Breast epithelium (tissue), 4 donors: ENCODE measurements around the gene TLX3. TPM values are rescaled to one million over a fixed set of nuclear protein-coding genes. Genes with fewer than 3 reads are reported as not detected.

ENCODE experiments used
- DNase-seq, 2 donors: peaks; one replicate each; pipeline ENCODE4 v3.0.0-alpha.2; 2019; ENCODE audit warnings: low spot score in 2 of 2
- H3K27ac ChIP-seq, 2 donors: fragments of 200-600 bp; sonication (generic) in 1 of 2; one replicate each; pipeline ENCODE4 v1.5.1; 2016 to 2019; ENCODE audit warnings: mild to moderate bottlenecking in 1 of 2
- H3K27me3 ChIP-seq, 2 donors: fragments of 200-600 bp; sonication (generic) in 1 of 2; one replicate each; pipeline versions ENCODE4 v1.5.1 to v1.6.0; 2017 to 2019; ENCODE audit warnings: control low read depth in 1 of 2, mild to moderate bottlenecking in 1 of 2
- H3K36me3 ChIP-seq: fragments of 200-600 bp; one replicate; pipeline ENCODE4 v1.5.1; 2019
- H3K4me1 ChIP-seq, 2 donors: fragments of 200-600 bp; sonication (generic); one replicate each; pipeline ENCODE4 v1.5.1; 2016 to 2019; ENCODE audit warnings: control low read depth in 1 of 2
- H3K4me3 ChIP-seq, 3 donors: fragments of 200-600 bp; sonication (generic); 1 replicate in 2 of 3; 2 replicates in 1 of 3; pipeline ENCODE4 v1.5.1; 2016 to 2019; ENCODE audit warnings: mild to moderate bottlenecking in 3 of 3, moderate library complexity in 2 of 3
- H3K9me3 ChIP-seq, 2 donors: fragments of 200-600 bp; sonication (generic) in 1 of 2; one replicate each; pipeline ENCODE4 v1.5.1; 2016 to 2019; ENCODE audit warnings: control low read depth in 1 of 2
- CTCF ChIP-seq, 3 donors: fragments of 450-650 bp; IDR thresholded peaks; one replicate each; pipeline ENCODE4 v1.5.1; 2016 to 2017; ENCODE audit warnings: antibody characterized with exemption in 3 of 3, mild to moderate bottlenecking in 3 of 3, moderate library complexity in 3 of 3
- POLR2A ChIP-seq: fragments of 450-650 bp; IDR thresholded peaks from one replicate; pipeline ENCODE4 v1.6.1; 2016; ENCODE audit warnings: antibody characterized with exemption, mild to moderate bottlenecking, moderate library complexity
- POLR2AphosphoS5 ChIP-seq, 3 donors: sonication (generic); formaldehyde crosslinking; IDR thresholded peaks; one replicate each; pipeline ENCODE4 v1.6.1; 2017; ENCODE audit warnings: antibody characterized with exemption in 3 of 3
- intact Hi-C: fragments of 100-400 bp; cut with DNase I; formaldehyde crosslinking; loops from one replicate; pipeline ENCODE4 v1.15.1; 2023; ENCODE audit warnings: low total_unique reads
- total RNA-seq, 3 donors: library from RNA; depleted of rRNA; stranded (reverse); fragments of >200 nt; gene quantifications; one replicate each; pipeline ENCODE4 v1.1.0, GENCODE V29; 2016

The TLX3 gene
- total RNA-seq, 3 donors from 2014 or later: not detected

- H3K4me3 ChIP-seq: peak overlapping the region; percentile 20 to 60 (median 38)
- no peak for DNase-seq
Measured at GRCh38 chr5:171336521-171337209, 27.6 kb downstream of the TLX3 start.

GRCh38 chr5:171337210-171337569, 28.1 kb downstream of the TLX3 start:
- H3K9me3 ChIP-seq: no peaks in the 10 kb centered on the region
- H3K27me3 ChIP-seq: peaks cover 0 to 17% of the 10 kb centered on the region in 2 donors
- H3K27ac ChIP-seq: no peak overlapping the region
- DNase-seq: no peak
- TF ChIP-seq POLR2A (no peak), CTCF (IDR thresholded peaks at IDR 0.05) (no peak), POLR2AphosphoS5 (IDR thresholded peaks at IDR 0.05) (no peak)
- peak overlapping the region; percentile 20 to 60 (median 38) for H3K4me3 ChIP-seq
- H3K36me3 ChIP-seq: no peaks in the 10 kb centered on the region
- intact Hi-C loops: no loop called here
- no peaks in the 10 kb centered on the region for H3K4me1 ChIP-seq

More at GRCh38 chr5:171336521-171337209, 27.6 kb downstream of the TLX3 start:
- H3K27me3 ChIP-seq: peaks cover 0 to 22% of the 10 kb centered on the region in 2 donors
- no peak overlapping the region for H3K27ac ChIP-seq
- no peaks in the 10 kb centered on the region for H3K4me1 ChIP-seq
- H3K9me3 ChIP-seq: no peaks in the 10 kb centered on the region
- intact Hi-C loops: no loop called here
- H3K36me3 ChIP-seq: no peaks in the 10 kb centered on the region
- TF ChIP-seq CTCF (IDR thresholded peaks at IDR 0.05) (peak in 1 of 3 donors; percentile 25), POLR2A (no peak), POLR2AphosphoS5 (IDR thresholded peaks at IDR 0.05) (no peak)

GRCh38 chr5:171340042-171340441, 31.0 kb downstream of the TLX3 start:
- no peak for DNase-seq
- Histone ChIP-seq H3K36me3 (no peaks in the 10 kb centered on the region), H3K27me3 (peaks cover 0 to 12% of the 10 kb centered on the region in 2 donors), H3K27ac (no peak overlapping the region), H3K4me3 (no peak overlapping the region), H3K9me3 (no peaks in the 10 kb centered on the region), H3K4me1 (no peaks in the 10 kb centered on the region)
- TF ChIP-seq POLR2AphosphoS5 (IDR thresholded peaks at IDR 0.05) (no peak), CTCF (IDR thresholded peaks at IDR 0.05) (no peak), POLR2A (no peak)
- intact Hi-C loops: no loop called here

- Histone ChIP-seq H3K27ac (no peak overlapping the region), H3K27me3 (peaks cover 0 to 9% of the 10 kb centered on the region in 2 donors), H3K9me3 (no peaks in the 10 kb centered on the region), H3K36me3 (no peaks in the 10 kb centered on the region), H3K4me1 (no peaks in the 10 kb centered on the region), H3K4me3 (no peak overlapping the region)
- intact Hi-C loops: no loop called here
- no peak for DNase-seq
- TF ChIP-seq CTCF (IDR thresholded peaks at IDR 0.05) (no peak), POLR2A (no peak), POLR2AphosphoS5 (IDR thresholded peaks at IDR 0.05) (no peak)
Measured at GRCh38 chr5:171340491-171340890, 31.4 kb downstream of the TLX3 start.

- peak; percentile 12 to 35 (median 33) for TF ChIP-seq CTCF (IDR thresholded peaks at IDR 0.05)
- no peak for TF ChIP-seq POLR2A
- H3K36me3 ChIP-seq: no peaks in the 10 kb centered on the region
- intact Hi-C loops: no loop called here
- H3K9me3 ChIP-seq: no peaks in the 10 kb centered on the region
- no peaks in the 10 kb centered on the region for H3K4me1 ChIP-seq
- no peak overlapping the region for H3K27ac ChIP-seq
- H3K4me3 ChIP-seq: no peak overlapping the region
- DNase-seq: no peak
- peaks cover 0 to 6% of the 10 kb centered on the region in 2 donors for H3K27me3 ChIP-seq
Measured at GRCh38 chr5:171342362-171343111, 33.5 kb downstream of the TLX3 start.
